ENCODE results near the gene CDH2. TPM values are rescaled to one million over a fixed set of nuclear protein-coding genes. Genes with fewer than 3 reads are reported as not detected.

Gene CDH2
- total RNA-seq, 1 donor from 2014 or later, result 363 TPM

GRCh38 chr18:28152754-28153153 is 24.2 kb downstream of the CDH2 start:
- no peak overlapping the region for H2AFZ ChIP-seq (ENCODE audit: low read depth, low read length)
- no peak overlapping the region for H3K4me3 ChIP-seq (ENCODE audit: insufficient read depth, low read depth, low read length)
- no peaks in the 10 kb centered on the region for H3K27me3 ChIP-seq (ENCODE audit: insufficient read depth, low read length)
- peak overlapping the region; percentile 9 for H3K9ac ChIP-seq (ENCODE audit: low read length)
- Mint-ChIP-seq H3K27ac (ENCODE audit: unreplicated experiment) (no peak overlapping the region), H3K4me1 (ENCODE audit: low read depth, unreplicated experiment) (peaks cover 42% of the 10 kb centered on the region), H3K4me3 (ENCODE audit: unreplicated experiment) (peak overlapping the region; percentile 23), H3K27me3 (ENCODE audit: low read depth, unreplicated experiment) (no peaks in the 10 kb centered on the region), H3K36me3 (ENCODE audit: low read depth, unreplicated experiment) (peaks cover 6% of the 10 kb centered on the region), H3K9me3 (ENCODE audit: unreplicated experiment) (no peaks in the 10 kb centered on the region)
- DNase-seq (ENCODE audit: low read depth) (no peak), FAIRE-seq (no peak)
- H3K4me2 ChIP-seq (ENCODE audit: low read length), result peak overlapping the region; percentile 17
- no peak overlapping the region for H3K27ac ChIP-seq (ENCODE audit: low read depth, low read length)
- peaks cover 90% of the 10 kb centered on the region for H4K20me1 ChIP-seq (ENCODE audit: insufficient read depth, low read length)
- H3K9me3 ChIP-seq (ENCODE audit: insufficient read depth, low read depth, low read length), result no peaks in the 10 kb centered on the region
- peaks cover 24% of the 10 kb centered on the region for H3K4me1 ChIP-seq (ENCODE audit: insufficient read depth, low read length)
- peaks cover 4% of the 10 kb centered on the region for H3K36me3 ChIP-seq (ENCODE audit: insufficient read depth, low read length)
- peaks cover 100% of the 10 kb centered on the region for H3K79me2 ChIP-seq (ENCODE audit: insufficient read depth, low read length)
- TF ChIP-seq, protein P1, sequence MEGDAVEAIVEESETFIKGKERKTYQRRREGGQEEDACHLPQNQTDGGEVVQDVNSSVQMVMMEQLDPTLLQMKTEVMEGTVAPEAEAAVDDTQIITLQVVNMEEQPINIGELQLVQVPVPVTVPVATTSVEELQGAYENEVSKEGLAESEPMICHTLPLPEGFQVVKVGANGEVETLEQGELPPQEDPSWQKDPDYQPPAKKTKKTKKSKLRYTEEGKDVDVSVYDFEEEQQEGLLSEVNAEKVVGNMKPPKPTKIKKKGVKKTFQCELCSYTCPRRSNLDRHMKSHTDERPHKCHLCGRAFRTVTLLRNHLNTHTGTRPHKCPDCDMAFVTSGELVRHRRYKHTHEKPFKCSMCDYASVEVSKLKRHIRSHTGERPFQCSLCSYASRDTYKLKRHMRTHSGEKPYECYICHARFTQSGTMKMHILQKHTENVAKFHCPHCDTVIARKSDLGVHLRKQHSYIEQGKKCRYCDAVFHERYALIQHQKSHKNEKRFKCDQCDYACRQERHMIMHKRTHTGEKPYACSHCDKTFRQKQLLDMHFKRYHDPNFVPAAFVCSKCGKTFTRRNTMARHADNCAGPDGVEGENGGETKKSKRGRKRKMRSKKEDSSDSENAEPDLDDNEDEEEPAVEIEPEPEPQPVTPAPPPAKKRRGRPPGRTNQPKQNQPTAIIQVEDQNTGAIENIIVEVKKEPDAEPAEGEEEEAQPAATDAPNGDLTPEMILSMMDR (IDR thresholded peaks at IDR 0.05; ENCODE audit: insufficient read depth, low read depth, low read length), result no peak
- TF ChIP-seq EZH2 (IDR thresholded peaks at IDR 0.05; ENCODE audit: insufficient read depth, low read length), result no peak

DNA sequence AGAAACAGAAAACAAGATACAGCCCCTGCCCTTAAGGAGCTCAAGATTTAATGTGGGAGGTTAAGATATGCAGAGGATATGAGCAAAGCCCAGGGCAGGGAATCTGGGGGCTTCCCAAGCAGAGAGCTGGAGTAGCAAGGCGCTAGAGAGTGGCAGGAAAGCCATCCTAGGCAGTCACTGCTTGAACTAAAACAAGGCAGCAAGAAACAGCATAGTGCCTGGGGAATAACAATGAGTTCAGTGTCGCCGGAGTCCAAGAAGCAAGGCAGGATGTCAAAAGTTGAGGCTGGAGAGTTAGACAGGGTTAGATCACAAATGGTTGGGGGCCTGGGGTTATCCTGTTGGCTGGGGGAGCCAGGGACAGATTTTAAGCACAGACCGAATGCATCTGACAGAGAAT is 24.6 kb downstream of the CDH2 start:
- DNase-seq (ENCODE audit: low read depth) (no peak), FAIRE-seq (no peak)
- peaks cover 46% of the 10 kb centered on the region for H3K4me1 Mint-ChIP-seq (ENCODE audit: low read depth, unreplicated experiment)
- H4K20me1 ChIP-seq (ENCODE audit: insufficient read depth, low read length), result peaks cover 90% of the 10 kb centered on the region
- no peak overlapping the region for H3K27ac Mint-ChIP-seq (ENCODE audit: unreplicated experiment)
- peak overlapping the region; percentile 9 for H3K9ac ChIP-seq (ENCODE audit: low read length)
- H3K27me3 Mint-ChIP-seq (ENCODE audit: low read depth, unreplicated experiment), result no peaks in the 10 kb centered on the region
- peak overlapping the region; percentile 17 for H3K4me2 ChIP-seq (ENCODE audit: low read length)
- no peaks in the 10 kb centered on the region for H3K9me3 ChIP-seq (ENCODE audit: insufficient read depth, low read depth, low read length)
- no peak overlapping the region for H2AFZ ChIP-seq (ENCODE audit: low read depth, low read length)
- no peak overlapping the region for H3K27ac ChIP-seq (ENCODE audit: low read depth, low read length)
- H3K4me3 Mint-ChIP-seq (ENCODE audit: unreplicated experiment), result peak overlapping the region; percentile 23
- H3K4me3 ChIP-seq (ENCODE audit: insufficient read depth, low read depth, low read length), result no peak overlapping the region
- H3K27me3 ChIP-seq (ENCODE audit: insufficient read depth, low read length), result no peaks in the 10 kb centered on the region
- H3K4me1 ChIP-seq (ENCODE audit: insufficient read depth, low read length), result peaks cover 28% of the 10 kb centered on the region
- peaks cover 4% of the 10 kb centered on the region for H3K36me3 ChIP-seq (ENCODE audit: insufficient read depth, low read length)
- H3K79me2 ChIP-seq (ENCODE audit: insufficient read depth, low read length), result peaks cover 100% of the 10 kb centered on the region
- peaks cover 6% of the 10 kb centered on the region for H3K36me3 Mint-ChIP-seq (ENCODE audit: low read depth, unreplicated experiment)
- no peaks in the 10 kb centered on the region for H3K9me3 Mint-ChIP-seq (ENCODE audit: unreplicated experiment)
- TF ChIP-seq, protein P1 (IDR thresholded peaks at IDR 0.05; ENCODE audit: insufficient read depth, low read depth, low read length), result no peak
- TF ChIP-seq EZH2 (IDR thresholded peaks at IDR 0.05; ENCODE audit: insufficient read depth, low read length), result no peak

- H3K79me2 ChIP-seq (ENCODE audit: insufficient read depth, low read length), result peaks cover 100% of the 10 kb centered on the region
- Mint-ChIP-seq H3K27ac (ENCODE audit: unreplicated experiment) (no peak overlapping the region), H3K27me3 (ENCODE audit: low read depth, unreplicated experiment) (no peaks in the 10 kb centered on the region), H3K36me3 (ENCODE audit: low read depth, unreplicated experiment) (peaks cover 6% of the 10 kb centered on the region), H3K4me1 (ENCODE audit: low read depth, unreplicated experiment) (peaks cover 48% of the 10 kb centered on the region), H3K4me3 (ENCODE audit: unreplicated experiment) (peak overlapping the region; percentile 52), H3K9me3 (ENCODE audit: unreplicated experiment) (no peaks in the 10 kb centered on the region)
- TF ChIP-seq EZH2 (IDR thresholded peaks at IDR 0.05; ENCODE audit: insufficient read depth, low read length), result no peak
- TF ChIP-seq, protein P1 (IDR thresholded peaks at IDR 0.05; ENCODE audit: insufficient read depth, low read depth, low read length), result no peak
- DNase-seq (ENCODE audit: low read depth), result no peak
- no peaks in the 10 kb centered on the region for H3K27me3 ChIP-seq (ENCODE audit: insufficient read depth, low read length)
- no peak overlapping the region for H2AFZ ChIP-seq (ENCODE audit: low read depth, low read length)
- FAIRE-seq, result no peak
- H3K9ac ChIP-seq (ENCODE audit: low read length), result no peak overlapping the region
- peaks cover 82% of the 10 kb centered on the region for H4K20me1 ChIP-seq (ENCODE audit: insufficient read depth, low read length)
- no peaks in the 10 kb centered on the region for H3K9me3 ChIP-seq (ENCODE audit: insufficient read depth, low read depth, low read length)
- peaks cover 28% of the 10 kb centered on the region for H3K4me1 ChIP-seq (ENCODE audit: insufficient read depth, low read length)
- H3K27ac ChIP-seq (ENCODE audit: low read depth, low read length), result no peak overlapping the region
- H3K4me2 ChIP-seq (ENCODE audit: low read length), result no peak overlapping the region
- H3K36me3 ChIP-seq (ENCODE audit: insufficient read depth, low read length), result peaks cover 4% of the 10 kb centered on the region
- no peak overlapping the region for H3K4me3 ChIP-seq (ENCODE audit: insufficient read depth, low read depth, low read length)
These were observed 25.5 kb downstream of the CDH2 start for GRCh38 chr18:28151434-28151833.
